Activated naive CD4-positive, alpha-beta T cell treated with anti-CD3 and anti-CD28 coated beads, Interleukin-2, amount 10 ng/mL, durations not matched to agents 7 days and 5 days (primary cell): ENCODE measurements around the gene UBE2V1.
"Not testable (repeated sequence)": the region's sequence is repeated elsewhere in the genome, so short reads cannot be mapped to it uniquely, and the experiment has no call there.

Experiments used
- CTCF ChIA-PET: fragments of 350-600 bp; sonication (Branson Sonifier 250); formaldehyde crosslinking; loops from one replicate; lab custom pipeline; 2021; ENCODE audit warnings: antibody characterized with exemption; lab: Charles Lee
- DNase-seq: peaks from one replicate; pipeline ENCODE4 v3.0.0-alpha.2; 2020
- H3K27ac Mint-ChIP-seq: one replicate; pipeline ENCODE4 v1.8.0; 2021; ENCODE audit warnings: mild to moderate bottlenecking, moderate library complexity, mixed read lengths
- H3K27me3 Mint-ChIP-seq: one replicate; pipeline ENCODE4 v1.8.0; 2021; ENCODE audit warnings: mild to moderate bottlenecking, mixed read lengths
- H3K36me3 Mint-ChIP-seq: one replicate; pipeline ENCODE4 v1.8.0; 2021; ENCODE audit warnings: mixed read lengths
- H3K4me1 Mint-ChIP-seq: one replicate; pipeline ENCODE4 v1.8.0; 2021; ENCODE audit warnings: mixed read lengths
- H3K4me3 Mint-ChIP-seq: one replicate; pipeline ENCODE4 v1.8.0; 2021; ENCODE audit warnings: mild to moderate bottlenecking, moderate library complexity, mixed read lengths
- H3K9me3 Mint-ChIP-seq: one replicate; pipeline ENCODE4 v1.8.0; 2021; ENCODE audit warnings: mixed read lengths

Gene UBE2V1

DNA sequence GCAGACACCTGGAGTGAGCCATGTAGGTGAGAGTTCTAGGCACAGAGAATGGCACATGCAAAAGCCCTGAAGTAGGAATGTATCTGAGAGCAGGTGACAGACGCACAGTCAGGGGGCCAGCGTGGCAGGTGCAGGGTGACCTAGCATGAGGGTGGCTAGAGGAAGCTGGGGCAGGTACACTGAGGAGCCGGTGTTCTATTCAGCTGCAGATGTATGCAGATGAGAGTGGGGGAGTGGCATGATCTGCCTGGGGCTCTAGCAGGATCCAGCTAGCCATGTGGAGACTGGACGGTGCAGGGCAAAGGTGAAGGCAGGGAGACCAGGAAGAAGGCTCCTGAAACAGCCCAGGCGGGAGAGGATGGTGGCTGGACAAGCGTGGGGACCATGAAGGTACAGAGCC, 29.9 kb upstream of the UBE2V1 start:
- H3K27me3 Mint-ChIP-seq, result no peaks in the 10 kb centered on the region
- no peaks in the 10 kb centered on the region for H3K9me3 Mint-ChIP-seq
- H3K4me3 Mint-ChIP-seq, result no peak overlapping the region
- peaks cover 41% of the 10 kb centered on the region for H3K4me1 Mint-ChIP-seq
- CTCF ChIA-PET, result interaction anchor here (0.5 to 1.1 kb wide), 2 partner anchors 9 to 202 kb away, joined by 3 read pairs; no protein-coding TSS in a partner anchor
- peaks cover 53% of the 10 kb centered on the region for H3K36me3 Mint-ChIP-seq
- peak overlapping the region; percentile 78 for H3K27ac Mint-ChIP-seq
- no peak for DNase-seq

GRCh38 chr20:50141811-50142561, 29.0 kb upstream of the UBE2V1 start:
- H3K27ac Mint-ChIP-seq, result peak overlapping the region; percentile 20
- H3K4me1 Mint-ChIP-seq, result peaks cover 33% of the 10 kb centered on the region
- CTCF ChIA-PET, result interaction anchor here (0.5 to 1.1 kb wide), 2 partner anchors 8 to 202 kb away, joined by 3 read pairs; no protein-coding TSS in a partner anchor
- H3K9me3 Mint-ChIP-seq, result no peaks in the 10 kb centered on the region
- no peak overlapping the region for H3K4me3 Mint-ChIP-seq
- no peaks in the 10 kb centered on the region for H3K27me3 Mint-ChIP-seq
- peaks cover 48% of the 10 kb centered on the region for H3K36me3 Mint-ChIP-seq
- no peak for DNase-seq

GRCh38 chr20:50141018-50141675, 28.2 kb upstream of the UBE2V1 start:
- Mint-ChIP-seq H3K4me1 (peaks cover 25% of the 10 kb centered on the region), H3K36me3 (peaks cover 45% of the 10 kb centered on the region), H3K27me3 (no peaks in the 10 kb centered on the region), H3K4me3 (no peak overlapping the region), H3K27ac (no peak overlapping the region), H3K9me3 (no peaks in the 10 kb centered on the region)
- no peak for DNase-seq
- CTCF ChIA-PET, result interaction anchor here (0.6 to 1.2 kb wide), 2 partner anchors 25 to 162 kb away, joined by 3 read pairs; no protein-coding TSS in a partner anchor

- H3K36me3 Mint-ChIP-seq, result peaks cover 48% of the 10 kb centered on the region
- no peak for DNase-seq
- no peak overlapping the region for H3K4me3 Mint-ChIP-seq
- H3K4me1 Mint-ChIP-seq, result peaks cover 17% of the 10 kb centered on the region
- no peaks in the 10 kb centered on the region for H3K9me3 Mint-ChIP-seq
- peak overlapping the region; percentile 62 for H3K27ac Mint-ChIP-seq
- CTCF ChIA-PET, result interaction anchor here (0.6 to 1.3 kb wide), 4 partner anchors 13 to 162 kb away, joined by 3 read pairs; partner anchors contain the start of gene PEDS1
- no peaks in the 10 kb centered on the region for H3K27me3 Mint-ChIP-seq
Observed at GRCh38 chr20:50140339-50140859, 27.4 kb upstream of the UBE2V1 start.

DNA sequence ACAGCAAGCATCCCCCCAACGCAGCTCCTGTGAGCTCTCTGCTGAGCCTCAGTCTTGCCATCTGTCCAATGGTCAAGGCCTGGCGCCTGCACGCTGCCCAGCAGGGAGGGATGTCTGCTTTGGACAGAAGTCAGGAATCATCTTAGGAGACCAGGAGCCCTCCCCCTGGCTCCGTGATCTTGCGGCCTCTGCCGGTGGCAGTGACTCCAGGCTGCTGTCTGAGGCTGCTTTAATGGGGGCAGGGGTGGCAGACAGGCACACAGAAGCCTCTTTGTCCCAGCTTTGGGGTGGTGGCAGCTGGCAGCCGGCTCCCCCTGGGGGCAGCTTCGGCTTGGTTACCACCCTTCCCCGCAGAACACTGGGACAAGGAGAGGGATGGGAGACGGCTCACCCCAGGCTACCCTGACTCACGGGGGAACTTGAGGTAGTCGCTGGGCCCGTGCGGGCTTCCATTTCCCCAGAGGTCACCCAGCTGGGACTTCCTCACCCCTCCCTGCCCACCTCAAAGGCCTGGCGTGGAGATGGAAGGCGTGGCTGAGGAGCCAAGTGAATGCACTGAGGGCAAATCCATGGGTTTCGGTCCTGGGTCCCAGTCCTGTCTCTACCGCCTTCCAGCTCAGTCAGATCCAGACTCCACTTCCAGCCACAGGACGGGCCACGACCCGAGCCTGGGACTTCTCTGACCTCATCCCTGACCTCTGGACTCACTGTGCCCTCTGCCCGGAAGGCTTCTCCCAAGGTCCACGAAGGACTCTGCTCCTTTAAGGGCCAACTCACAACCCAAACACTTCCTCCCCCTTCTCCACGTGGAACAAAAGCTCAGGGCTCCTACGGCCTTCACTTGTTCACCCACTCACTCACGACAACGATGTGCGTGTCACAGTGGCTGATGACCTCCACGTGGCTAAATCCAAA, 25.8 kb upstream of the UBE2V1 start:
- peaks cover 17% of the 10 kb centered on the region for H3K4me1 Mint-ChIP-seq
- no peak for DNase-seq
- H3K36me3 Mint-ChIP-seq, result peaks cover 48% of the 10 kb centered on the region
- H3K27me3 Mint-ChIP-seq, result no peaks in the 10 kb centered on the region
- no peaks in the 10 kb centered on the region for H3K9me3 Mint-ChIP-seq
- CTCF ChIA-PET, result interaction anchor here (1.0 kb wide), 1 partner anchor 18 kb away, joined by 4 read pairs; no protein-coding TSS in a partner anchor
- no peak overlapping the region for H3K27ac Mint-ChIP-seq
- no peak overlapping the region for H3K4me3 Mint-ChIP-seq

DNA sequence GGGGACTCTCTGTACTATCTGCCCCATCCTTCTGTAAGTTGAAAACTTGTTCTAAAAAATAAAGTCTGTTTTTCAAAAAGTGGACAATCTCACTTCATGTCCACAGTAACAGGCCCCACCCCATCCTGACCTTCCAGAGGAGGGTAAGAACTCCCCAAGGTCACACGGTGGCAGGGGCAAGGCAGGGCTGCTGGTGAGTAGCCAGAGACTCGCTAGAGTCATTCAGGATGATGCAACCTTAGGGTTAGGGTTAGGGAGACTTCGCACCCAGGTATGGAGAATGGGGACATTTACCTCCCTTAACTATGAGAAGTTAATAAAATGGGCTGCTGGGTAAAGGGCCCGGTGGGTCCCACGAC, 25.1 kb upstream of the UBE2V1 start:
- H3K36me3 Mint-ChIP-seq, result peaks cover 44% of the 10 kb centered on the region
- no peaks in the 10 kb centered on the region for H3K27me3 Mint-ChIP-seq
- H3K4me1 Mint-ChIP-seq, result peaks cover 14% of the 10 kb centered on the region
- no peaks in the 10 kb centered on the region for H3K9me3 Mint-ChIP-seq
- no peak for DNase-seq
- H3K4me3 Mint-ChIP-seq, result no peak overlapping the region
- CTCF ChIA-PET, result interaction anchor here (1.0 kb wide), 1 partner anchor 18 kb away, joined by 4 read pairs; no protein-coding TSS in a partner anchor
- no peak overlapping the region for H3K27ac Mint-ChIP-seq

DNA sequence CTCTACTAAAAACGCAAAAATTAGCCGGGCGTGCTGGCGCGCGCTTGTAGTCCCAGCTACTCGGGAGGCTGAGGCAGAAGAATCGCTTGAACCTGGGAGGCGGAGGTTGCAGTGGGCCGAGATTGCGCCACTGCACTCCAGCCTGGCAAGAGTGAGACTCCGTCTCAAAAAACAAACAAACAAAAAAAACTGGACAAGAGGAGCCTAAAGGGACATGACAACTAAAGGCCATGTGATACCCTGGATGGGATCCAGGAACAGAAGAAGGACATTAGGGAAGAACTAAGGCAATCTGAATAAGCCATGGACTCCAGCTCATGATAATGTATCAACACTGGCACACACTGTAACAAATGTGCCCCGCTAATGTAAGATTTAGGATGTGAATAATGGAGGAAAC, 24.8 kb upstream of the UBE2V1 start:
- H3K36me3 Mint-ChIP-seq, result peaks cover 40% of the 10 kb centered on the region
- H3K9me3 Mint-ChIP-seq, DNase-seq, H3K27ac Mint-ChIP-seq, H3K27me3 Mint-ChIP-seq, H3K4me3 Mint-ChIP-seq: not testable (repeated sequence)
- H3K4me1 Mint-ChIP-seq, result peaks cover 10% of the 10 kb centered on the region
- CTCF ChIA-PET, result interaction anchor here (1.0 kb wide), 2 partner anchors 16 to 17 kb away, joined by 3 to 4 read pairs; no protein-coding TSS in a partner anchor

GRCh38 chr20:50136822-50137599, 24.1 kb upstream of the UBE2V1 start:
- Mint-ChIP-seq H3K4me1 (peaks cover 7% of the 10 kb centered on the region), H3K27ac (peak overlapping the region; percentile 49), H3K27me3 (no peaks in the 10 kb centered on the region), H3K36me3 (peaks cover 41% of the 10 kb centered on the region), H3K9me3 (no peaks in the 10 kb centered on the region), H3K4me3 (no peak overlapping the region)
- no peak for DNase-seq
- CTCF ChIA-PET, result interaction anchor here (1.0 kb wide), 2 partner anchors 15 to 17 kb away, joined by 3 to 4 read pairs; no protein-coding TSS in a partner anchor

GRCh38 chr20:50135157-50135556, 22.2 kb upstream of the UBE2V1 start:
- H3K4me3 Mint-ChIP-seq, H3K27ac Mint-ChIP-seq, H3K4me1 Mint-ChIP-seq, H3K27me3 Mint-ChIP-seq, DNase-seq, H3K9me3 Mint-ChIP-seq: not testable (repeated sequence)
- H3K36me3 Mint-ChIP-seq, result peaks cover 36% of the 10 kb centered on the region
- CTCF ChIA-PET, result interaction anchor here (0.9 to 1.9 kb wide), 4 partner anchors 9 to 34 kb away, joined by 3 to 8 read pairs (median 6); no protein-coding TSS in a partner anchor

- CTCF ChIA-PET, result interaction anchor here (0.5 to 2.7 kb wide), 10 partner anchors 9 to 36 kb away, joined by 3 to 9 read pairs (median 4); partner anchors contain the start of genes PEDS1 and UBE2V1
- Mint-ChIP-seq H3K27me3 (no peaks in the 10 kb centered on the region), H3K4me1 (no peaks in the 10 kb centered on the region), H3K27ac (no peak overlapping the region), H3K9me3 (no peaks in the 10 kb centered on the region), H3K36me3 (peaks cover 36% of the 10 kb centered on the region), H3K4me3 (no peak overlapping the region)
- no peak for DNase-seq
Observed at GRCh38 chr20:50133474-50134217, 20.7 kb upstream of the UBE2V1 start.

GRCh38 chr20:50133041-50133440, 20.1 kb upstream of the UBE2V1 start:
- no peak overlapping the region for H3K27ac Mint-ChIP-seq
- CTCF ChIA-PET, result interaction anchor here (1.1 to 2.7 kb wide), 3 partner anchors 14 to 35 kb away, joined by 3 to 9 read pairs (median 4); partner anchors contain the start of gene PEDS1
- H3K36me3 Mint-ChIP-seq, result peaks cover 40% of the 10 kb centered on the region

DNA sequence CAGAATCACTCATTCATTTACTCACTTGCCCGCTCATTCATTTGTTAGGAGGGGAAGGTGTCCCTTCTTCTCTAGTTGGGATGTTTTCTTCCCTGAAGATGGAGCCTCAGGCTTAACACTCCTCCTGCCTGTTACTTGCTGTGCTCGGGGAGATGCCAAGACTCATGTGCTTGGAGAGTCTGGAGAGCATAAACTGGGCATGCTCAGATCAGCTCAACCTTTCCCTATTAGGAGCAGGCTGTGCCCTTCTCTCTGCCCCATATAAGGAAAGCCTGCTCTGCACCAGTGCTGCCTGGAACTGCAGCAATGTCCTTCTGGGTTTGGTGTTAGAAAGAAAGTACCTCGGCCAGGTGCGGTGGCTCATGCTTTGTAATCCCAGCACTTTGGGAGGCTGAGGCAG, 18.0 kb upstream of the UBE2V1 start:
- DNase-seq, result no peak
- Mint-ChIP-seq H3K4me1 (peaks cover 8% of the 10 kb centered on the region), H3K27ac (no peak overlapping the region), H3K27me3 (no peaks in the 10 kb centered on the region), H3K36me3 (peaks cover 47% of the 10 kb centered on the region), H3K4me3 (no peak overlapping the region), H3K9me3 (no peaks in the 10 kb centered on the region)
- CTCF ChIA-PET, result interaction anchor here (0.7 kb wide), 1 partner anchor 48 kb away, joined by 3 read pairs; no protein-coding TSS in a partner anchor

More at GRCh38 chr20:50133041-50133440, 20.1 kb upstream of the UBE2V1 start:
- Mint-ChIP-seq H3K27me3 (no peaks in the 10 kb centered on the region), H3K4me1 (no peaks in the 10 kb centered on the region), H3K9me3 (no peaks in the 10 kb centered on the region), H3K4me3 (no peak overlapping the region)
- no peak for DNase-seq
